ENCODE data around the gene TSPAN11.
A peak's percentile ranks its signal among the peaks of the same experiment; 100 is the strongest.
"Not testable (repeated sequence)": the region's sequence is repeated elsewhere in the genome, so short reads cannot be mapped to it uniquely, and the experiment has no call there.

Gene TSPAN11

GRCh38 chr12:31021809-31022494, 95.4 kb downstream of the TSPAN11 start:
- no peak for DNase-seq

DNA sequence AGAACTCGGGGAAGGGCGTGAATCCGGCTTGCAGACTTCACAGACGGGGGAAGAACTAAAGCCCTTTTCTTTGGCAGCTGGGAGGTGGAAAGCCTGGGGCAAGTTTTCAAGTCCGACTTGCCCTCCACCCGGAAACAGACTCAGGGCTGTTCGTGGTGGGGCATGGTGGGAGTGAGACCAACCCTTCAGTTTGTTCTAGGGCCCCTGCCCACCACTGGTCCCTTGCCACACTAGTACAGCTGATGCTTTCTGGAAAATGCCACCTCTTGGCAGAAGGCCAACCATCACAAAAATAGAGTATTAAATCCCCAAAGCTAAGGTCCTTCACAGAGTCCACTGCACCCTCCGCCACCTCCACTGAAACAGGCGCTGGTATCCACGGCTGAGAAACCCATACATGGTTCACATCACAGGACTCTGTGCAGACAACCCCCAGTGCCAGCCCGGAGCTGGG, 96.8 kb downstream of the TSPAN11 start:
- DNase-seq: no peak

DNA sequence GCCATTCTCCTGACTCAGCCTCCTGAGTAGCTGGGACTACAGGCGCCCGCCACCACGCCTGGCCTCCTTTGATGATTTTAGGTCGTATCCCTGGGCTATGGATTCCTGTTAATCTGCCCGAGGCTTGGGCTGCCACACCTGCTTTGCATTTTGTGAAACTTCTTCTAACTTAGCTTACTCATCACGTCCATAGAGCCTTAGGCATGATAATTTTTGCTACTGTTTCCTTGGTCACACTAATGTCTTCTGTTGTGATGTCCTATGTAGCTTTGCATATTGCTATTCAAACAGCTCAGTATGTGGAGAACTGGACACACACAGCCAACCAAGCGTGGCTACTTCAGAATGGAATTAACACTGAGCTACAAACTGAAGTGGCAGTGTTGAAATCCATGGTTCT, 99.7 kb downstream of the TSPAN11 start:
- DNase-seq: peak; percentile 59

- not testable (repeated sequence) for DNase-seq
Measured at GRCh38 chr12:31027006-31027405, 100.5 kb downstream of the TSPAN11 start.

GRCh38 chr12:31029468-31029867, 102.9 kb downstream of the TSPAN11 start:
- DNase-seq: no peak

GRCh38 chr12:31029916-31030562, 103.5 kb downstream of the TSPAN11 start:
- DNase-seq: peak; percentile 11

GRCh38 chr12:31031951-31032335, 105.4 kb downstream of the TSPAN11 start:
- DNase-seq: no peak

DNA sequence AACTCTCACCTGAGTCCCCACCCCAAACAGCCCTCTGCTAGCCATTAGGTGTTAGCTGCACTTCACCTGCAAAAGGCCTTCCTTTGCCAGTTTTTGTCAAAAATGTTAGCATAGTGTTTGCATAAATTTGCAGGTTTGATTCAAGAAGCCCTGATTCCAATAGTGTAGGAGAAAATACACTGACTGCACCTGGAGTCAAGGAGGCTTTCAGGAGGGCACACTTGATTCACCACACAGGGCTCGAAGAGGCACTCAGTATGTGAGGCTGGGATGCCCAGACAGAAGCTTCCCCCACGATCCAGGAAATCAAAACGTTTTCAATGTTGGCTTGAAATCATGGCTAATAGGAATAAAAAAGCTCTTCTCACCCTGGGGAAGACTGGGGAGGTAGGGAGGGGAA, 106.6 kb downstream of the TSPAN11 start:
- DNase-seq: no peak

DNA sequence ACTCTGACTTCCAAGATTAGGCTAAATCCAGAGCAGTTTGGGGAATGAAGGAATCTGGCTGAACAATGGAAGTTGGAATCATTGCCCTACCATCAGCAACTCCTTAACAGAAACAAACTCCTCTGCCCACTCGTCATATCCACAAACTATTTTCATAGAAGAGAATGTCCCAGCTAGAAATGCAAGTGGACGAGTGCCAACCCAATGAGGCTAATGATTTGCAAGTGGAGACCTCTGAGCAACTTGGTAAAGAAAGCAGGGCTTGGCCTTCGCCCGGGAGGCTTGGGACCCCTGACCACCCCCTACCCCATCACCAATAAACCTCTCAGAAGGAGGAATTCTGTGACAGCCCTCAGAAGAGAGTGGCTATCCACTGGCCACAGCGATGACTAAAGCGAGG, 107.1 kb downstream of the TSPAN11 start:
- no peak for DNase-seq

- no peak for DNase-seq
Measured at GRCh38 chr12:31034372-31034771, 107.8 kb downstream of the TSPAN11 start.

DNA sequence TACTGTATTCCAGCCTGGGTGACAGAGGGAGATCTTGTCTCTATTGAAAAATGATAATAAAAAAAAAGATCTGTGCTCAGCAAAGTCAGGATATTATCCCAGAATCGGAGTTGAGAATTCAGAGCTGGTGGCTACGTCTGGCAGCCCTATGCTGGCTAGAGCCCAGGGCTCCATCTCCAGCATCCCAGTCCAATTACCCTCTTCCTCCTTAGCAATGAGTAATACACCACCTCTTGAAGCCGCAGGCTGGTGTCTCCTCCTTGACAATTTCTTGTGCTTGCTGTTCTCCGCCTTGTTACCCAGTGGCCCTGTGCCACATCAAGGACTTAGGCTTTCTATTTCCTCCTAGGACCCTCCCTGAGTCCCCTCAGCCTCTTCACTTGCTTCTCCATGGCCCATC, 108.7 kb downstream of the TSPAN11 start:
- no peak for DNase-seq

GRCh38 chr12:31035967-31036665, 109.6 kb downstream of the TSPAN11 start:
- DNase-seq: no peak

DNA sequence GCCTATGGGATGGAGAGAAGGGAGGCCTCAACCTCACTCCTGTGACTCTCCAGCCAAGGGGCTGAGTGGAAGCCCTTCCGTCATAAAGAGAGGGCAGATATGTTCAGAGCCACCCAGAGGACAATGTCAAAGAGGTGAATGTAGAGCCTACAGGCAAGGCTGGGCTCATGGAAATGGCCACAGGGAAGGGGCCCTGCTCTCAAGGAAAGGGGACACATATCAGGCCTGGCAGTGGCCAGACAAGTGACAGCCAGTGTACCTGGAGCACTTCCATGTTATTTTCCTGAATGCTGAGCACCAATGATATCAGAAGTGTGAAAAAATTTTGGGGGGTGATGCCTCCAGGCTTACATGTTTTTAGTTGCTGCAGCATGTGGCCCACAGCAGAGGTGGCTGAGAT, 110.5 kb downstream of the TSPAN11 start:
- no peak for DNase-seq

GRCh38 chr12:31037931-31038330, 111.4 kb downstream of the TSPAN11 start:
- no peak for DNase-seq

- no peak for DNase-seq
Measured at GRCh38 chr12:31041033-31041564, 114.6 kb downstream of the TSPAN11 start.

Data from NCI-H510A treated with DMSO at 0.1 percent for 48 hours (cell line).